Left hindlimb (tissue), 1 donor: ENCODE measurements around the gene HYAL3.
"Not testable (repeated sequence)": the region's sequence is repeated elsewhere in the genome, so short reads cannot be mapped to it uniquely, and the experiment has no call there.

Experiments used
- DNase-seq: peaks from one replicate; pipeline ENCODE4 v3.0.0-alpha.2; 2018

HYAL3 gene

GRCh38 chr3:50268703-50269451 is 30.3 kb downstream of the HYAL3 start, which contains the start of gene SEMA3B:
Gene SEMA3B (plus strand): TSS chr3:50269147. CDS start chr3:50269241, 94 bp downstream.
- DNase-seq: peak; percentile 68

GRCh38 chr3:50268276-50268675 is 30.9 kb downstream of the HYAL3 start:
- no peak for DNase-seq

GRCh38 chr3:50267280-50267913 is 31.8 kb downstream of the HYAL3 start:
- DNase-seq: peak; percentile 86

- no peak for DNase-seq
Observed at GRCh38 chr3:50266836-50267235, 32.4 kb downstream of the HYAL3 start.

DNA sequence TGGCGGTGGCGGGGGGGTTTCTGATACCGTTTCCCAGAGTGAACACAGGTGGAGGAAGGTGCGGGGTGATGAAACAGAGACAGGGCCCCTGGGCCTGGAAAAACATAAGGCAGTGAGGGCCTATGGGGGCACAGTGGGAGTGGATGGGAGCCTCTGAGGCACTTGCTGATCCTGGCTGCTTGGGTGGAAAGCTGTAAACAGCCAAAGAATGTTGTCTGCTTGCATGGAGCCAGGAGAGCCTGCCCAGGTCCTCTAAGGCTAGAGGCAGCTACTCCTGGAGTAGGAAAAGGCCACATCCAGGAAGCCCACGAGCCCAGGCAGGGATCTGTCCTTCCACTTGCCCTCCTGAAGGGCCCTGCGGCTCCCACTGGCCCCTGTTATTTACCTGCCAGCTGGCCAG is 33.2 kb downstream of the HYAL3 start:
- no peak for DNase-seq

- no peak for DNase-seq
Observed at GRCh38 chr3:50265571-50265970, 33.6 kb downstream of the HYAL3 start.

- DNase-seq: no peak
Observed at GRCh38 chr3:50264964-50265485, 34.2 kb downstream of the HYAL3 start.

DNA sequence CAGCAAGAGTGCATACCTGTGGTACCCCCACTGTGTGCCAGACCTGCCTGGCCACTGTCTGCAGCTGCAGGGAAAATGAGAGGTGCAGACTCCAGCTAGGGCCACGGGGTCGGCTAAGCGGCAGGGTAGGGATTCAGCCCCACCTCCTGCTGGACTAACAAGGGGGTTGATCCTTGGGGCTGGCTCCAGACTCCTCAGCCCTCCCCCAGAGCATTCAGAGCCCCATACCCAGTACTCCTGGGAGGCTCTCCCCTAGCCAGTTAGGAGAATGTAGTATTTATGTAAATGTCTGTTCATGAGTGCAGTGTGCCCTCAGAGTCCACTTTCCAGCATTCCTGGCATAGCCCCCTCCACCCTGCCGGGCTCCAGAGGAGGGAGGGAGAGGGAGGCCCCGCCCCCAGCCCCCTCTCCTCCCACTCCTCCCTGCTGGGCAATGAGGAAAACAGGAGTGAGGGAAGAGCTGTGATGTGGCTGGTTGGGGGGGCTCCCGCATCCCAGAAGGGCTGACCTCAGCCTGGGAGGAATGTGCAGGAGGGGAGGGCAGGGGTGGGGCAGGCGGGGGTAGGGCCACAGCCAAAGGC is 34.7 kb downstream of the HYAL3 start:
- DNase-seq: peak; percentile 97

DNA sequence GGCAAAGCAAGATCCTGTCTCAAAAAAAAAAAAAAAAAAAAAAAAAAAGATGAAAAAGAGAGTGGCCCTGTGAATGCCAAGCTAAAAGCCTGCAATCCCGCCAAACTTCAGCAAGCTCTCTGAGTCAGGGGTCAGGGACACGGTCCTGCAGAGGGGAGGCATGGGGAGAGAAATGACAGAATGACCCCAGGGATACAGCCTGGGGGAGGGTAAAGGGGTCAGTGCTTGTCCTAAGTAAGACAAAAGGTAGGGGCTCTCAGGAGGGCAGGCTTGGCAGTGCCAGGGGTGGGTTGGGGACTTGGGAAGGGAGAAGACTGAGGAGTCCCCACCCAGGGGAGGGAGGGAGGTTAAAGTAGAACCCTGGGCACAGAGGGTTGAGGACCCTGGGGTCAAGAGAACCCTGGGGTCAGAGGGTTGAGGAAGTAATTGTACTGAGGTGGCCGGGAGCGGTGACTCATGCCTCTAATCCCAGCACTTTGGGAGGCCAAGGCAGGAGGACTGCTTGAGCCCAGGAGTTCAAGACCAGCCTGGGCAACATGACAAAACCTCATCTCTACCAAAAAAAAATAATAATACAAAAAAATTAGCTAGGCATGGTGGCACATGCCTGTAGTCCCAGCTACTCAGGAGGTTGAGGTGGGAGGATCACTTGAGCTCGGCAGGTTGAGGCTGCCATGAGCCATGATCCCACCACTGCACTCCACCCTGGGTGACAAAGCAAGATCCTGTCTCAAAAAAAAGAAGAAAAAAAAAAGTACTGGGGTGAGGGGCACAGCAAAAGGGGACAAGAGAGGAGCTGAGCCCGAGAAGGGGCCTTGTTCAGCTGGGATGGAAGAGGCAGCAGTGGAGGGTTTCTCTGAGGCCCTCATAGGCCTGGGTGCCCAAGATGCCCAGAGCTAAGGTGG is 35.5 kb downstream of the HYAL3 start:
- no peak for DNase-seq

- DNase-seq: no peak
Observed at GRCh38 chr3:50262778-50263177, 36.4 kb downstream of the HYAL3 start.

DNA sequence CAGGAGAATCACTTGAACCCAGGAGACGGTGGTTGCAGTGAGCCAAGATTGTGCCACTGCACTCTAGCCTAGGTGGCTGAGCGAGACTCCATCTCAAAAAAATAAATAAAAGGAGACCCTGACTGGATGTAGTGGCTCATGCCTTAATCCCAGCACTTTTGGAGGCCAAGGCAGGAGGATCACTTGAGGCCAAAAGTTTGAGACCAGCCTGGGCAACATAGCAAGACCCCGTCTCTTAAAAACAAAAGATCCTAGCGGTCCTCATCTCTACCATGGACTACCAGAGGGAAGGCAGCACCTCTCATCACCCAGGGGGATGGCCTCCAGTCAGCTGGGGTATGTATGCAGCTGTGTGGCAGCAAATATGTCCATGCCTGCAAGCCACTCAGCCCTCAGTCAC is 37.0 kb downstream of the HYAL3 start:
- DNase-seq: not testable (repeated sequence)

DNA sequence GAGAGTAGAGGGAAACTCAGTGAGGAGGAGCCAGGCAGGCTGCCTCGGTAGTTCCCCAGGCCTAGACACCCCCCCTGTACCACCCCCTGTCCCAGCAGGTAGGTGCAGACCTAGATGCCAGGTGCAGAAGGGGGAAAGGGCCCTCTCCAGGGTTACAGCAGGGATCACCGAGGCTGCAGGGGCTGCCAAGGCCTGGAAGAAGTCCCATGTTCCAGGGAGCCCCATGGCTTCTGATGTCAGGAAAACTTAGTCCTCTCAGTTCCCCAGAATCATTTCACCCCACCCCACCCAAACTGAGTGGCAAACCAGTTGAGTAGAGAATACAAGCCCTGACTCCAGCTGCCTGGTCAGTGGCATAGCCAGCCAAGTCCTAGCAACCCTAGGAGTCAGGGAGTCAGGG is 37.7 kb downstream of the HYAL3 start:
- DNase-seq: no peak

DNA sequence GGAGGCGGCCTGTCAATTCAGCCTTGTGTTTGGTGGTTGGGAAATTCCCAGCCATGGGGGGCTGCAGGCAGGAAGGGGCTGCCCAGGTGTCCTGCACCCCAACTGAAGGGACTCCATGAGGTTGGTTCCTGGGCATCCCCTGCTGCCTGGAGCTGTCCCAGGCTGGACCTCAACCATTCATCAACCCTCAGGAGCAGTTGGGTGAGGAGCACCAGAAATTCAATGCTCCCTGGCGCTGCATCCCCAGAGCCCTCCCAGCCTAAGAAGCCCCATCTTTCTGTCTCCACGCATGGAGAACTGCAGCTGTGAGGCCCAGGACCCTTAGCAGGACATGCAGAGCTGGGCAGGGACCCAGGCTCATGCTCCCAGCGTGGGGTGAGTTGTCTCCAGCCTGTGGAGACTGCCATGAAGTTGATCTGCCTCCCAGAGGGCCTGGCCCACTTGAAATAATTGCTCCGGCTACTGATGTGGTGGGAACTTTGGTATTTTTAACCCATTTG is 38.2 kb downstream of the HYAL3 start:
- no peak for DNase-seq

GRCh38 chr3:50260027-50260941 is 38.9 kb downstream of the HYAL3 start:
- DNase-seq: peak; percentile 96

DNA sequence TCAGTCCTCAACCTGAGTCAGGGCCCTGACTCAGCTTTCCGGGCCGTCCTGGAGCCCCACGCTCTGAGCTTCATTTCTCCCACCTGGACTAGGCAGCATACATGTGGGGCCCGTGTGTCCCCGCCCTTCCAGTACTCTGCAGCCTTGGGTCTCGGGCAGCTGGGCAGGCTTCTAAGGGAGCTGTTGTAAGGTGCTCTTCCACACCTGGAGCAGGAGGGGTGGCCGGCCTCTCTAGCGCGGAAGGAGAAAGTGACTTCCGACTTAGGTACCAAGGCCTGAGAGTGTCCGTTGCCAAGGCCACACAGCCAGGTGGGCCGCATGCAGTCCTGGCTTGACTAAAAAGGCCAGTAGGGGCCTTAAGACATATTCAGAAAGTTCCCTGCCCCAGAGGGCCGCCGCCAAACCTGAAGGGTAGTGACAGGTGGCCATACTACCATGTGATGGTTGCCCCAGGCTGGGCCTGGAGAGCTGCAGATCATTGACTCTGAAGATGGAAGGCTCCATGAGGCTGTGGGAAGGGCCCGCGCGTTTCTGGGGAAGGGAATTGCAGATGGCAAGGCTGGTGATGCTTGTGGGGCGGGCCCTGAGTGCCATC is 39.7 kb downstream of the HYAL3 start:
- DNase-seq: no peak

DNA sequence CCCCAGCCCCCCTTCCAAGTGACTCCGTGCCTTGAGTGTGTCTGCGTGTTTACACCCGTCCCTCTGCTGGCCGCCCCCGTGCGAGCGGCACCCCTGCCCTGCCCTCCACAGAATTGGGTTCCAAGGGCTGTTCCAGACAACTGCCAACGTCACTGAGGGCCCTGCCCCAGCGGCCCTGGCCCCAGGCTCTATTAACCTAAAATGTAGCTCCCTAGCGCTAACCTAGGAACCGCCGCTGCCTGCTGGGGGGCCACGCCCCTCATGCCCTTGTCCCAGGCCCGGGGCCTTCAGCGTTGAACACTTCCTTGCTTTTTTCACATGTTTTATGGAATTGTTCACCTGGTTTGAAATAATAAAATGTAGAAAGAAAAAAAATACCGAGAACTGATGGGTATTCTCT is 40.2 kb downstream of the HYAL3 start:
- DNase-seq: no peak

GRCh38 chr3:50258029-50258680 is 41.0 kb downstream of the HYAL3 start:
- no peak for DNase-seq

GRCh38 chr3:50256978-50257890 is 42.0 kb downstream of the HYAL3 start:
- DNase-seq: no peak

GRCh38 chr3:50255251-50255615 is 44.0 kb downstream of the HYAL3 start:
- no peak for DNase-seq
